Activated CD8-positive, alpha-beta T cell treated with anti-CD3 and anti-CD28 coated beads for 36 hours (primary cell): ENCODE results near the gene URM1. TPM values are rescaled to one million over a fixed set of nuclear protein-coding genes. Genes with fewer than 3 reads are reported as not detected.

Experiments used
- ATAC-seq: fragments of 200-7000 bp; cut with Tn5 transposase; one replicate; pipeline ENCODE4 v1.10.0; 2021; ENCODE audit warnings: mild to moderate bottlenecking, moderate library complexity
- CTCF ChIA-PET: fragments of 350-600 bp; sonication (Branson Sonifier 250); formaldehyde crosslinking; loops from one replicate; lab custom pipeline; 2021; ENCODE audit warnings: antibody characterized with exemption; lab: Charles Lee
- POLR2A ChIA-PET: fragments of 350-600 bp; sonication (Branson Sonifier 250); formaldehyde crosslinking; loops from one replicate; lab custom pipeline; 2021; ENCODE audit warnings: antibody characterized with exemption; lab: Charles Lee
- DNase-seq: peaks from one replicate; pipeline ENCODE4 v3.0.0-alpha.2; 2020
- H3K27ac Mint-ChIP-seq: one replicate; pipeline ENCODE4 v1.8.0; 2021; ENCODE audit warnings: mild to moderate bottlenecking, mixed read lengths
- H3K27me3 Mint-ChIP-seq: one replicate; pipeline ENCODE4 v1.8.0; 2021; ENCODE audit warnings: mixed read lengths
- H3K36me3 Mint-ChIP-seq: one replicate; pipeline ENCODE4 v1.8.0; 2021; ENCODE audit warnings: low read depth, mixed read lengths
- H3K4me1 Mint-ChIP-seq: one replicate; pipeline ENCODE4 v1.8.0; 2021; ENCODE audit warnings: low read depth, mixed read lengths
- H3K4me3 Mint-ChIP-seq: one replicate; pipeline ENCODE4 v1.8.0; 2021; ENCODE audit warnings: mild to moderate bottlenecking, moderate library complexity, mixed read lengths
- H3K9me3 Mint-ChIP-seq: one replicate; pipeline ENCODE4 v1.8.0; 2021; ENCODE audit warnings: mixed read lengths
- CTCF ChIP-seq: fragments of 200-600 bp; IDR thresholded peaks from one replicate; pipeline ENCODE4 v1.8.0; 2022; ENCODE audit warnings: antibody characterized with exemption, mild to moderate bottlenecking
- intact Hi-C: fragments of 100-400 bp; cut with micrococcal nuclease; formaldehyde crosslinking; loops from one replicate; pipeline ENCODE4 v1.10.0; 2022
- total RNA-seq, 2 experiments: library from RNA; stranded (reverse); gene quantifications; one replicate each; pipeline ENCODE4 v1.2.3, GENCODE V29; 2021

URM1 gene
- total RNA-seq, 2 experiments from 2014 or later = 56.3 to 60.2 TPM

GRCh38 chr9:128323791-128324190, 47.4 kb upstream of the URM1 start:
- peak overlapping the region; percentile 97 for H3K27ac Mint-ChIP-seq
- CTCF ChIA-PET = interaction anchor here (1.0 to 1.3 kb wide), 2 partner anchors 28 to 69 kb away, joined by 3 to 4 read pairs; no protein-coding TSS in a partner anchor
- H3K27me3 Mint-ChIP-seq = no peaks in the 10 kb centered on the region
- H3K9me3 Mint-ChIP-seq = no peaks in the 10 kb centered on the region
- peaks cover 24% of the 10 kb centered on the region for H3K4me1 Mint-ChIP-seq
- peak overlapping the region; percentile 99 for H3K4me3 Mint-ChIP-seq
- no peak for ATAC-seq
- no peak for DNase-seq
- intact Hi-C loops = no loop called here
- POLR2A ChIA-PET = interaction anchor here (1.1 to 1.4 kb wide), 2 partner anchors 9 to 46 kb away, joined by 3 to 4 read pairs; no protein-coding TSS in a partner anchor
- H3K36me3 Mint-ChIP-seq = peaks cover 9% of the 10 kb centered on the region
- TF ChIP-seq CTCF = no peak

DNA sequence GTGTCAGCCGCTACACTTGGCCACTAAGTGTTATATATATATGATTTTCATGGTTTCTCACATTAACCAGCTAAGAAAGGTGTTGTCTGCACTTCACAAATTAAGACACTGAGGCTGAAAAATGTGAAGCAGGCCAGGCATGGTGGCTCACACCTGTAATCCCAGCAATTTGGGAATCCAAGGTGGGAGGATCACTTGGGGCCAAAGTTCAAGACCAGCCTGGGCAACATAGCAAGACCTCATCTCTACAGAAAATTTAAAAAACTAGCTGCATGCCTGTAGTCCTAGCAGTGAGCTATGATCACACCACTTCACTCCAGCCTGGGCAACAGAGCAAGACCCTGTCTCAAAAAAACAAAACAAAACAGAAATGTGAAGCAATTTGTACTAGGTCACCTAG, 46.8 kb upstream of the URM1 start:
- Mint-ChIP-seq H3K36me3 (peaks cover 9% of the 10 kb centered on the region), H3K27ac (peak overlapping the region; percentile 34), H3K27me3 (no peaks in the 10 kb centered on the region), H3K4me3 (peak overlapping the region; percentile 99), H3K9me3 (no peaks in the 10 kb centered on the region), H3K4me1 (peaks cover 24% of the 10 kb centered on the region)
- no peak for TF ChIP-seq CTCF
- intact Hi-C loops = no loop called here
- DNase-seq (no peak), ATAC-seq (no peak)
- POLR2A ChIA-PET = interaction anchor here (0.8 kb wide), 1 partner anchor 17 kb away, joined by 3 read pairs; no protein-coding TSS in a partner anchor
- CTCF ChIA-PET = interaction anchor here (1.0 to 1.3 kb wide), 2 partner anchors 29 to 69 kb away, joined by 3 to 4 read pairs; no protein-coding TSS in a partner anchor

GRCh38 chr9:128325629-128326028, 45.5 kb upstream of the URM1 start:
- peaks cover 24% of the 10 kb centered on the region for H3K4me1 Mint-ChIP-seq
- H3K27ac Mint-ChIP-seq = no peak overlapping the region
- ATAC-seq = no peak
- H3K27me3 Mint-ChIP-seq = no peaks in the 10 kb centered on the region
- no peak for DNase-seq
- H3K9me3 Mint-ChIP-seq = no peaks in the 10 kb centered on the region
- POLR2A ChIA-PET = interaction anchor here (0.6 to 1.0 kb wide), 2 partner anchors 11 to 73 kb away, joined by 3 to 7 read pairs; no protein-coding TSS in a partner anchor
- CTCF ChIA-PET = interaction anchor here (0.9 to 1.5 kb wide), 2 partner anchors 17 to 37 kb away, joined by 4 read pairs; no protein-coding TSS in a partner anchor
- peaks cover 9% of the 10 kb centered on the region for H3K36me3 Mint-ChIP-seq
- no peak for TF ChIP-seq CTCF
- intact Hi-C loops = no loop called here
- no peak overlapping the region for H3K4me3 Mint-ChIP-seq

DNA sequence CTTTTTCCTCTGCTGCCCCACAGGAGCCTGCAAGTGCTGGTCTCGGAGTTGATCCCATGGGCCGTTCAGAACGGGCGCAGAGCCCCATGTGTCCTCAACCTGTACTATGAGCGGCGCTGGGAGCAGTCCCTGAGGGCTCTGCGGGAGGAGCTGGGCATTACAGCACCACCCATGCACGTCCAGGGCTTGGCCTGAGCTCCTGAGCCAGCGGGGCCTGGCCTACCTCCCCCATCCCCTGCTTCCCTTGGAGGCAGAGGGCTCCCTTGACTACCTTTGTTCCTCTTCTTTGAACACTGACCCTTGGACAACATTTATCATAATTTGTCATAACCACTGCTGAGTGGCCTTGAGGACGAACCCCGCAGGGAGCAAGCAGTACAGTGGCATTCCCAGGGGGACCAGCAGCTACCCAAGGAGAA, 37.7 kb upstream of the URM1 start:
- intact Hi-C loops = no loop called here
- Mint-ChIP-seq H3K9me3 (no peaks in the 10 kb centered on the region), H3K27me3 (no peaks in the 10 kb centered on the region), H3K36me3 (peaks cover 7% of the 10 kb centered on the region), H3K4me3 (no peak overlapping the region), H3K27ac (no peak overlapping the region), H3K4me1 (no peaks in the 10 kb centered on the region)
- no peak for DNase-seq
- CTCF ChIA-PET = no interaction called here
- TF ChIP-seq CTCF = no peak
- ATAC-seq = no peak
- POLR2A ChIA-PET = interaction anchor here (1.1 to 1.9 kb wide), 2 partner anchors 8 to 12 kb away, joined by 5 read pairs; no protein-coding TSS in a partner anchor

DNA sequence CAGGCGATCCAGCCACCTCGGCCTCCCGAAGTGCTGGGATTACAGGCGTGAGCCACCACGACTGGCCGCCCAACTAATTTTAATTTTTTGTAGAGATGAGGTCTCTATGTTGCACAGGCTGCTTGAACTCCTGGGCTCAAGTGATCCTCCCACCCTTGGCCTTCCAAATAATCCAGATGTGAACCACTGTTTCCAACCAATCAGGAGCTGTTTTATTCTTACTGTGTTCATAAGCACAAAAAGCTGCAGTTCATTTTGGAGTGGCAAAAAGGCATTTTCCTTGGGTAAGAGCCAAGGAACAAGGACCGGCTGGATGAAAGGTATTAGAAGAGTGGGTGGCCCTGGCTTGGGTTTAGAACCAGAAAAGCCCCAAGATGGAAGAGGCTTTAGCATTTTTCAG, 36.0 kb upstream of the URM1 start:
- TF ChIP-seq CTCF = no peak
- no peaks in the 10 kb centered on the region for H3K9me3 Mint-ChIP-seq
- DNase-seq (no peak), ATAC-seq (no peak)
- H3K36me3 Mint-ChIP-seq = peaks cover 7% of the 10 kb centered on the region
- H3K4me3 Mint-ChIP-seq = no peak overlapping the region
- intact Hi-C loops = no loop called here
- peaks cover 3% of the 10 kb centered on the region for H3K4me1 Mint-ChIP-seq
- H3K27me3 Mint-ChIP-seq = no peaks in the 10 kb centered on the region
- no peak overlapping the region for H3K27ac Mint-ChIP-seq
- POLR2A ChIA-PET = interaction anchor here (0.7 to 1.0 kb wide), 2 partner anchors 13 to 18 kb away, joined by 3 to 7 read pairs; partner anchors contain the start of genes COQ4 and TRUB2
- CTCF ChIA-PET = interaction anchor here (1.2 to 2.5 kb wide), 3 partner anchors 27 to 132 kb away, joined by 3 to 14 read pairs (median 8); partner anchors contain the start of gene DNM1
